ENCODE data around the gene CHMP1A. TPM values are rescaled to one million over a fixed set of nuclear protein-coding genes. Genes with fewer than 3 reads are reported as not detected.
"Not testable (repeated sequence)": the region's sequence is repeated elsewhere in the genome, so short reads cannot be mapped to it uniquely, and the experiment has no call there.

CHMP1A gene
- total and polyA plus RNA-seq, 2 donors (not counting 1 experiment from before 2014, with no cell fraction given), result 61.0 to 66.2 TPM

GRCh38 chr16:89700100-89700648 is 42.7 kb upstream of the CHMP1A start:
- no peak overlapping the region for H2AFZ ChIP-seq (ENCODE audit: low read length)

GRCh38 chr16:89699629-89700099 is 42.2 kb upstream of the CHMP1A start:
- not testable (repeated sequence) for H3K9me3 ChIP-seq (ENCODE audit: control insufficient read depth, insufficient read depth, low read depth, low read length); DNase-seq (ENCODE audit: low read depth in 2 of 2); H3K9ac ChIP-seq (ENCODE audit: insufficient read depth, low read length); H3K79me2 ChIP-seq (ENCODE audit: control insufficient read depth, insufficient read depth, low read length); H2AFZ ChIP-seq (ENCODE audit: low read length); H3K27me3 ChIP-seq (ENCODE audit: control insufficient read depth, insufficient read depth, low read length); H4K20me1 ChIP-seq (ENCODE audit: control insufficient read depth, extremely low read depth, insufficient read depth, low read length)
- peaks cover 12% of the 10 kb centered on the region for H3K4me1 ChIP-seq (ENCODE audit: control insufficient read depth, extremely low read depth, insufficient read depth, low read length)
- H3K4me3 ChIP-seq (replicated peaks in 1 of 4; ENCODE audit: control extremely low read depth in 1 of 4, insufficient read depth in 1 of 4, low read depth in 3 of 4, low read length in 4 of 4), result peak overlapping the region in 1 of 4 experiments; percentile 75
- H3K36me3 ChIP-seq (ENCODE audit: control insufficient read depth, insufficient read depth, low read length), result peaks cover 14% of the 10 kb centered on the region
- peak overlapping the region; percentile 86 for H3K4me2 ChIP-seq (ENCODE audit: extremely low read depth, insufficient read depth, low read length)
- H3K27ac ChIP-seq (ENCODE audit: insufficient read depth, low read length), result peak overlapping the region; percentile 75

More at GRCh38 chr16:89700100-89700648, 42.7 kb upstream of the CHMP1A start:
- Histone ChIP-seq H3K4me1 (ENCODE audit: control insufficient read depth, extremely low read depth, insufficient read depth, low read length) (peaks cover 12% of the 10 kb centered on the region), H3K9me3 (ENCODE audit: control insufficient read depth, insufficient read depth, low read depth, low read length) (no peaks in the 10 kb centered on the region), H3K4me2 (ENCODE audit: extremely low read depth, insufficient read depth, low read length) (peak overlapping the region; percentile 86), H3K27ac (ENCODE audit: insufficient read depth, low read length) (peak overlapping the region; percentile 75), H3K9ac (ENCODE audit: insufficient read depth, low read length) (peak overlapping the region; percentile 85), H3K36me3 (ENCODE audit: control insufficient read depth, insufficient read depth, low read length) (peaks cover 10% of the 10 kb centered on the region), H4K20me1 (ENCODE audit: control insufficient read depth, extremely low read depth, insufficient read depth, low read length) (no peaks in the 10 kb centered on the region), H3K4me3 (replicated peaks in 1 of 4; ENCODE audit: control extremely low read depth in 1 of 4, insufficient read depth in 1 of 4, low read depth in 3 of 4, low read length in 4 of 4) (peak overlapping the region; percentile 48 to 75 (median 64)), H3K79me2 (ENCODE audit: control insufficient read depth, insufficient read depth, low read length) (no peaks in the 10 kb centered on the region), H3K27me3 (ENCODE audit: control insufficient read depth, insufficient read depth, low read length) (no peaks in the 10 kb centered on the region)
- TF ChIP-seq EZH2 (IDR thresholded peaks at IDR 0.05; ENCODE audit: low read length, missing control alignments) (no peak), CTCF (conservative IDR thresholded peaks at IDR 0.05 in 1 of 2, IDR thresholded peaks at IDR 0.05 in 1 of 2; ENCODE audit: low read depth in 1 of 2, low read length in 2 of 2) (peak; percentile 50 to 57)
- peak; percentile 96 to 98 for DNase-seq (ENCODE audit: low read depth in 2 of 2)

GRCh38 chr16:89698717-89699116 is 41.2 kb upstream of the CHMP1A start:
- H3K27ac ChIP-seq (ENCODE audit: insufficient read depth, low read length); H3K4me3 ChIP-seq (replicated peaks in 1 of 4; ENCODE audit: control extremely low read depth in 1 of 4, insufficient read depth in 1 of 4, low read depth in 3 of 4, low read length in 4 of 4); H3K9ac ChIP-seq (ENCODE audit: insufficient read depth, low read length); H3K9me3 ChIP-seq (ENCODE audit: control insufficient read depth, insufficient read depth, low read depth, low read length); DNase-seq (ENCODE audit: low read depth in 2 of 2); H2AFZ ChIP-seq (ENCODE audit: low read length); H3K4me2 ChIP-seq (ENCODE audit: extremely low read depth, insufficient read depth, low read length); H3K79me2 ChIP-seq (ENCODE audit: control insufficient read depth, insufficient read depth, low read length); H3K27me3 ChIP-seq (ENCODE audit: control insufficient read depth, insufficient read depth, low read length); H4K20me1 ChIP-seq (ENCODE audit: control insufficient read depth, extremely low read depth, insufficient read depth, low read length): not testable (repeated sequence)
- peaks cover 12% of the 10 kb centered on the region for H3K4me1 ChIP-seq (ENCODE audit: control insufficient read depth, extremely low read depth, insufficient read depth, low read length)
- peaks cover 21% of the 10 kb centered on the region for H3K36me3 ChIP-seq (ENCODE audit: control insufficient read depth, insufficient read depth, low read length)

- no peaks in the 10 kb centered on the region for H3K79me2 ChIP-seq (ENCODE audit: control insufficient read depth, insufficient read depth, low read length)
- H3K4me3 ChIP-seq (replicated peaks in 1 of 4; ENCODE audit: control extremely low read depth in 1 of 4, insufficient read depth in 1 of 4, low read depth in 3 of 4, low read length in 4 of 4), result no peak overlapping the region
- no peaks in the 10 kb centered on the region for H3K9me3 ChIP-seq (ENCODE audit: control insufficient read depth, insufficient read depth, low read depth, low read length)
- no peak overlapping the region for H2AFZ ChIP-seq (ENCODE audit: low read length)
- no peak overlapping the region for H3K4me2 ChIP-seq (ENCODE audit: extremely low read depth, insufficient read depth, low read length)
- DNase-seq (ENCODE audit: low read depth in 2 of 2), result no peak
- no peak overlapping the region for H3K9ac ChIP-seq (ENCODE audit: insufficient read depth, low read length)
- no peaks in the 10 kb centered on the region for H4K20me1 ChIP-seq (ENCODE audit: control insufficient read depth, extremely low read depth, insufficient read depth, low read length)
- H3K4me1 ChIP-seq (ENCODE audit: control insufficient read depth, extremely low read depth, insufficient read depth, low read length), result peaks cover 12% of the 10 kb centered on the region
- no peak for TF ChIP-seq EZH2 (IDR thresholded peaks at IDR 0.05; ENCODE audit: low read length, missing control alignments)
- no peak for TF ChIP-seq CTCF (conservative IDR thresholded peaks at IDR 0.05 in 1 of 2, IDR thresholded peaks at IDR 0.05 in 1 of 2; ENCODE audit: low read depth in 1 of 2, low read length in 2 of 2)
- H3K27ac ChIP-seq (ENCODE audit: insufficient read depth, low read length), result no peak overlapping the region
- H3K36me3 ChIP-seq (ENCODE audit: control insufficient read depth, insufficient read depth, low read length), result peaks cover 28% of the 10 kb centered on the region
- H3K27me3 ChIP-seq (ENCODE audit: control insufficient read depth, insufficient read depth, low read length), result no peaks in the 10 kb centered on the region
Observed at GRCh38 chr16:89697616-89698331, 40.3 kb upstream of the CHMP1A start.
